ENCODE measurements around the gene BHLHE41.

The BHLHE41 gene

DNA sequence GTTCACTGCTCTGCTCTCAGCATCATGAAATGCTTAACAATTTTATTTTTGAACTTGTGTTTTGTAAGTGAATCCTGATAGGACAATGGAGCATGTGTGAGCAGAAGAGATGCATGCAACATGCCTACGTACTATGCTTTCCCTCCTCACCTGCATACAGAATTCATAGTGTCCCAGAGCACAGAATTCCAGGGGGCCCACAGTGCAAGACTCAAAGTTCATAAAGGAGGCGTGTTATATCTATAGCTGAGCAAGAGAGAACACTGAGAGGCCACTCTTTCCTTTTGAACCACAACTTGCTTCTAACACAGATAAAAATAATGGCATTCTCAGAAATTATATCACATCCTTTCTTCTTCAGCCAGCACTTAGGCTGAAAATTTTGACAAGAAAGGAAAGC, 28.8 kb downstream of the BHLHE41 start:
- no peak overlapping the region for H3K4me3 ChIP-seq (ENCODE audit: low read length)
- DNase-seq (ENCODE audit: low read depth), result no peak
- TF ChIP-seq, protein P1, sequence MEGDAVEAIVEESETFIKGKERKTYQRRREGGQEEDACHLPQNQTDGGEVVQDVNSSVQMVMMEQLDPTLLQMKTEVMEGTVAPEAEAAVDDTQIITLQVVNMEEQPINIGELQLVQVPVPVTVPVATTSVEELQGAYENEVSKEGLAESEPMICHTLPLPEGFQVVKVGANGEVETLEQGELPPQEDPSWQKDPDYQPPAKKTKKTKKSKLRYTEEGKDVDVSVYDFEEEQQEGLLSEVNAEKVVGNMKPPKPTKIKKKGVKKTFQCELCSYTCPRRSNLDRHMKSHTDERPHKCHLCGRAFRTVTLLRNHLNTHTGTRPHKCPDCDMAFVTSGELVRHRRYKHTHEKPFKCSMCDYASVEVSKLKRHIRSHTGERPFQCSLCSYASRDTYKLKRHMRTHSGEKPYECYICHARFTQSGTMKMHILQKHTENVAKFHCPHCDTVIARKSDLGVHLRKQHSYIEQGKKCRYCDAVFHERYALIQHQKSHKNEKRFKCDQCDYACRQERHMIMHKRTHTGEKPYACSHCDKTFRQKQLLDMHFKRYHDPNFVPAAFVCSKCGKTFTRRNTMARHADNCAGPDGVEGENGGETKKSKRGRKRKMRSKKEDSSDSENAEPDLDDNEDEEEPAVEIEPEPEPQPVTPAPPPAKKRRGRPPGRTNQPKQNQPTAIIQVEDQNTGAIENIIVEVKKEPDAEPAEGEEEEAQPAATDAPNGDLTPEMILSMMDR (conservative IDR thresholded peaks at IDR 0.05; ENCODE audit: low read depth, low read length), result no peak

GRCh38 chr12:26095186-26095585, 29.7 kb downstream of the BHLHE41 start:
- TF ChIP-seq, protein P1 (conservative IDR thresholded peaks at IDR 0.05; ENCODE audit: low read depth, low read length), result no peak
- DNase-seq (ENCODE audit: low read depth), result no peak
- no peak overlapping the region for H3K4me3 ChIP-seq (ENCODE audit: low read length)

DNA sequence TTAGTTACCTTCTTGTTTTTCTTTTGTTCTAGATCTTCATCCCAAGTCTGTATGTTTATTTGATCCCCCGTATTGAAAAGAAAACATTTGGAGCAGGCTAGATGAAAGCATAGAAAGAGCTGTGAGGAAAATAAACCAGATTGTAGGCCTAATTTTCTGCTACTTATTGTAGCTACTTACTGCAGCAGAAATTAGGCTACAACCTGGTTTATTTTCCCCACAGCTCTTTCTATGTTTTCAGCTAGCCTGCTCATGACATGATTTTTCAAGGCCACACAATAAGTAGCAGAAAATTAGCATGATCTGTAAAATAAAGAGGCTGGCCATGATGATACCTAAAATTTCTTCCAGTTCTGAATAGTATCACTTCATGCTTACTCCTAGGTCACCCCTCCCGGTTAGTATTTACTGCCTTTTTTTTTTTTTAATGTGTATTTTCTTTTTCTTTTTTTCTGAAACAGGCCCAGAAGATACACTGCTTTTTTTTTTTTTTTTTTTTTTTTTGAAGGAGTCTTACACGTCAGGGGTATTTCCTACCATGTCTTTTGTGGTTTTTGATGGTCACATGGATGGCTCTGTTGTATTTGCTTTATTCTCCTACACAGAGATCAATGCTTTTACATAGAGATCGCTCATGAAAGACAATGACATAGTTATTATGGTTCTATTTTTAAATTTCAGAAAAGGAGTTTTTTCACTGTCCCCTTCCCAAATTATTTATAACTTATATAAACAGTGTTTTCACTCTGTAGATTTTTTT, 32.3 kb downstream of the BHLHE41 start:
- TF ChIP-seq, protein P1 (conservative IDR thresholded peaks at IDR 0.05; ENCODE audit: low read depth, low read length), result no peak
- DNase-seq (ENCODE audit: low read depth), result no peak

GRCh38 chr12:26091822-26092221, 33.0 kb downstream of the BHLHE41 start:
- TF ChIP-seq, protein P1 (conservative IDR thresholded peaks at IDR 0.05; ENCODE audit: low read depth, low read length), result peak; percentile 68
- peak; percentile 19 for DNase-seq (ENCODE audit: low read depth)

More for the DNA sequence above, 32.3 kb downstream of the BHLHE41 start:
- no peak overlapping the region for H3K4me3 ChIP-seq (ENCODE audit: low read length)

GRCh38 chr12:26090836-26091510, 33.9 kb downstream of the BHLHE41 start:
- no peak overlapping the region for H3K4me3 ChIP-seq (ENCODE audit: low read length)
- peak; percentile 18 for DNase-seq (ENCODE audit: low read depth)
- TF ChIP-seq, protein P1 (conservative IDR thresholded peaks at IDR 0.05; ENCODE audit: low read depth, low read length), result no peak

More at GRCh38 chr12:26091822-26092221, 33.0 kb downstream of the BHLHE41 start:
- H3K4me3 ChIP-seq (ENCODE audit: low read length), result no peak overlapping the region

DNA sequence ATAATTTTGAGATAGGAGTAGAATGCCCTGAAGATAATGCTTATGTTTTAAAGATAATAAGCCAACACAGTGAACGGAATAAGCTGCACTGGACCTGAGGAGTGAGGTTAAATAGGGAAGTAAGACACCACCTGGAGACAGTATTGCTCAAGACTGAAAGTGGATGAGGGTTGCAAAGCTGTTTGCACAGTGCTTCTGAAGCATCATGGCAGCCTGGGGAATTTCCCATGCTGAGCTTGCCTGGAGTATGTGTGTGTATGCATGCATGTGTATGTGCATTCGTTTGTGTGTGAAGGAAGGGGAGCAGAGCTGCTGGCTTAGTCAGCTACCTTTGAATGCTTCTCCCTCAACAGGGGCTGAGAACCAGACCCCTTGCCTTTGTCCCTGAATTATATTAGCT, 35.8 kb downstream of the BHLHE41 start:
- TF ChIP-seq, protein P1 (conservative IDR thresholded peaks at IDR 0.05; ENCODE audit: low read depth, low read length), result no peak
- no peak overlapping the region for H3K4me3 ChIP-seq (ENCODE audit: low read length)
- no peak for DNase-seq (ENCODE audit: low read depth)
